HEK293 (cell line): ENCODE results near the gene RACK1.
A peak's percentile ranks its signal among the peaks of the same experiment; 100 is the strongest.

Experiments used
- HOXA7 ChIP-seq: sonication (generic); formaldehyde crosslinking; IDR thresholded peaks from 2 replicates; pipeline ENCODE4 v1.8.1; 2022; ENCODE audit warnings: missing genetic modification reagents, borderline replicate concordance
- KLF1 ChIP-seq: fragments of 450-650 bp; formaldehyde crosslinking; IDR thresholded peaks from 2 replicates; pipeline ENCODE4 v1.5.1; 2016; ENCODE audit warnings: missing biosample characterization, missing genetic modification characterization
- KLF7 ChIP-seq: fragments of 450-650 bp; formaldehyde crosslinking; IDR thresholded peaks from 2 replicates; pipeline ENCODE4 v1.5.1; 2016; ENCODE audit warnings: missing biosample characterization, missing genetic modification characterization, borderline replicate concordance
- PRDM4 ChIP-seq: fragments of 450-650 bp; formaldehyde crosslinking; IDR thresholded peaks from 2 replicates; pipeline ENCODE4 v1.5.1; 2017; ENCODE audit warnings: missing biosample characterization, missing genetic modification characterization
- SCRT1 ChIP-seq: fragments of 450-650 bp; formaldehyde crosslinking; IDR thresholded peaks from 2 replicates; pipeline ENCODE4 v1.5.1; 2016; ENCODE audit warnings: missing biosample characterization, missing genetic modification characterization, borderline replicate concordance
- SCRT2 ChIP-seq: fragments of 450-650 bp; formaldehyde crosslinking; IDR thresholded peaks from 2 replicates; pipeline ENCODE4 v1.5.1; 2016; ENCODE audit warnings: missing biosample characterization, missing genetic modification characterization
- ZBTB10 ChIP-seq: fragments of 450-650 bp; formaldehyde crosslinking; IDR thresholded peaks from 2 replicates; pipeline ENCODE4 v1.5.1; 2016; ENCODE audit warnings: missing biosample characterization, missing genetic modification characterization
- ZBTB17 ChIP-seq: fragments of 450-650 bp; formaldehyde crosslinking; IDR thresholded peaks from 2 replicates; pipeline ENCODE4 v1.5.1; 2016; ENCODE audit warnings: missing biosample characterization, missing genetic modification characterization
- ZBTB44 ChIP-seq: fragments of 450-650 bp; IDR thresholded peaks from 2 replicates; pipeline ENCODE4 v1.5.1; 2018; ENCODE audit warnings: missing biosample characterization, mild to moderate bottlenecking, missing genetic modification characterization
- ZNF112 ChIP-seq: fragments of 450-650 bp; formaldehyde crosslinking; IDR thresholded peaks from 2 replicates; pipeline ENCODE4 v1.5.0; 2017; ENCODE audit warnings: missing biosample characterization, missing genetic modification characterization
- ZNF138 ChIP-seq: fragments of 450-650 bp; formaldehyde crosslinking; IDR thresholded peaks from 2 replicates; pipeline ENCODE4 v1.5.1; 2016; ENCODE audit warnings: missing biosample characterization, missing genetic modification characterization, borderline replicate concordance
- ZNF148 ChIP-seq: fragments of 450-650 bp; formaldehyde crosslinking; IDR thresholded peaks from 2 replicates; pipeline ENCODE4 v1.5.0; 2017; ENCODE audit warnings: missing biosample characterization, missing genetic modification characterization, borderline replicate concordance
- ZNF335 ChIP-seq: fragments of 450-650 bp; formaldehyde crosslinking; conservative IDR thresholded peaks from 2 replicates; pipeline ENCODE4 v1.5.1; 2016; ENCODE audit warnings: missing biosample characterization, missing genetic modification characterization
- ZNF398 ChIP-seq: fragments of 450-650 bp; formaldehyde crosslinking; IDR thresholded peaks from 2 replicates; pipeline ENCODE4 v1.5.1; 2017; ENCODE audit warnings: missing biosample characterization, missing genetic modification characterization
- ZNF600 ChIP-seq: fragments of 450-650 bp; formaldehyde crosslinking; IDR thresholded peaks from 2 replicates; pipeline ENCODE4 v1.5.1; 2016; ENCODE audit warnings: missing biosample characterization, missing genetic modification characterization
- ZNF623 ChIP-seq: fragments of 450-650 bp; formaldehyde crosslinking; IDR thresholded peaks from 2 replicates; pipeline ENCODE4 v1.5.1; 2016; ENCODE audit warnings: missing biosample characterization, missing genetic modification characterization
- ZNF629 ChIP-seq: fragments of 450-650 bp; formaldehyde crosslinking; IDR thresholded peaks from 2 replicates; pipeline ENCODE4 v1.5.1; 2017; ENCODE audit warnings: missing biosample characterization, missing genetic modification characterization
- ZNF639 ChIP-seq: fragments of 450-650 bp; formaldehyde crosslinking; IDR thresholded peaks from 2 replicates; pipeline ENCODE4 v1.5.1; 2016; ENCODE audit warnings: missing biosample characterization, missing genetic modification characterization
- ZNF664 ChIP-seq: fragments of 450-650 bp; formaldehyde crosslinking; IDR thresholded peaks from 2 replicates; pipeline ENCODE4 v1.5.1; 2016; ENCODE audit warnings: missing biosample characterization, missing genetic modification characterization
- ZNF777 ChIP-seq: fragments of 450-650 bp; formaldehyde crosslinking; IDR thresholded peaks from 2 replicates; pipeline ENCODE4 v1.5.1; 2017; ENCODE audit warnings: missing biosample characterization, missing genetic modification characterization, borderline replicate concordance
- ZNF843 ChIP-seq: fragments of 450-650 bp; formaldehyde crosslinking; IDR thresholded peaks from 2 replicates; pipeline ENCODE4 v1.5.1; 2016; ENCODE audit warnings: missing biosample characterization, missing genetic modification characterization
- ZSCAN23 ChIP-seq: fragments of 450-650 bp; formaldehyde crosslinking; IDR thresholded peaks from 2 replicates; pipeline ENCODE4 v1.5.1; 2016; ENCODE audit warnings: missing biosample characterization, missing genetic modification characterization
- ZSCAN4 ChIP-seq: fragments of 450-650 bp; formaldehyde crosslinking; IDR thresholded peaks from 2 replicates; pipeline ENCODE4 v1.5.1; 2017; ENCODE audit warnings: missing biosample characterization, missing genetic modification characterization

The RACK1 gene

GRCh38 chr5:181204826-181205760, 38.6 kb downstream of the RACK1 start, which contains the start of gene TRIM7 (continued):
- TF ChIP-seq KLF7 (tag by site-specific recombination) (peak; percentile 43; the same call in 1 of the 2 replicates), ZNF112 (tag by site-specific recombination) (no peak), ZSCAN23 (tag by site-specific recombination) (no peak), ZNF148 (no peak), ZNF639 (tag by site-specific recombination) (no peak), ZNF629 (tag by site-specific recombination) (no peak), ZNF664 (no peak), ZBTB10 (no peak), ZNF777 (tag by site-specific recombination) (peak; percentile 46; the same call in 1 of the 2 replicates), ZNF398 (tag by site-specific recombination) (no peak), ZSCAN4 (tag by site-specific recombination) (no peak; the same call in 1 of the 2 replicates), SCRT1 (tag by site-specific recombination) (peak; percentile 25; the same call in 1 of the 2 replicates), ZBTB44 (tag by site-specific recombination) (no peak), HOXA7 (no peak), SCRT2 (tag by site-specific recombination) (peak; percentile 94), ZNF335 (tag by site-specific recombination) (no peak), ZNF600 (tag by site-specific recombination) (no peak), KLF1 (peak; percentile 71), ZBTB17 (peak; percentile 33), ZNF843 (no peak), ZNF623 (tag by site-specific recombination) (no peak), ZNF138 (no peak), PRDM4 (tag by site-specific recombination) (no peak)
